HG02885 (cell line): ENCODE results near the gene TAF4.
A peak's percentile ranks its signal among the peaks of the same experiment; 100 is the strongest.
"Not testable (repeated sequence)": the region's sequence is repeated elsewhere in the genome, so short reads cannot be mapped to it uniquely, and the experiment has no call there.

Experiments
- ATAC-seq: cut with Tn5 transposase; IDR thresholded peaks from one replicate; pipeline ENCODE4 v1.9.1; 2021; ENCODE audit warnings: mild to moderate bottlenecking; ENCODE audit not compliant: unreplicated experiment, poor library complexity

Gene TAF4, protein sequence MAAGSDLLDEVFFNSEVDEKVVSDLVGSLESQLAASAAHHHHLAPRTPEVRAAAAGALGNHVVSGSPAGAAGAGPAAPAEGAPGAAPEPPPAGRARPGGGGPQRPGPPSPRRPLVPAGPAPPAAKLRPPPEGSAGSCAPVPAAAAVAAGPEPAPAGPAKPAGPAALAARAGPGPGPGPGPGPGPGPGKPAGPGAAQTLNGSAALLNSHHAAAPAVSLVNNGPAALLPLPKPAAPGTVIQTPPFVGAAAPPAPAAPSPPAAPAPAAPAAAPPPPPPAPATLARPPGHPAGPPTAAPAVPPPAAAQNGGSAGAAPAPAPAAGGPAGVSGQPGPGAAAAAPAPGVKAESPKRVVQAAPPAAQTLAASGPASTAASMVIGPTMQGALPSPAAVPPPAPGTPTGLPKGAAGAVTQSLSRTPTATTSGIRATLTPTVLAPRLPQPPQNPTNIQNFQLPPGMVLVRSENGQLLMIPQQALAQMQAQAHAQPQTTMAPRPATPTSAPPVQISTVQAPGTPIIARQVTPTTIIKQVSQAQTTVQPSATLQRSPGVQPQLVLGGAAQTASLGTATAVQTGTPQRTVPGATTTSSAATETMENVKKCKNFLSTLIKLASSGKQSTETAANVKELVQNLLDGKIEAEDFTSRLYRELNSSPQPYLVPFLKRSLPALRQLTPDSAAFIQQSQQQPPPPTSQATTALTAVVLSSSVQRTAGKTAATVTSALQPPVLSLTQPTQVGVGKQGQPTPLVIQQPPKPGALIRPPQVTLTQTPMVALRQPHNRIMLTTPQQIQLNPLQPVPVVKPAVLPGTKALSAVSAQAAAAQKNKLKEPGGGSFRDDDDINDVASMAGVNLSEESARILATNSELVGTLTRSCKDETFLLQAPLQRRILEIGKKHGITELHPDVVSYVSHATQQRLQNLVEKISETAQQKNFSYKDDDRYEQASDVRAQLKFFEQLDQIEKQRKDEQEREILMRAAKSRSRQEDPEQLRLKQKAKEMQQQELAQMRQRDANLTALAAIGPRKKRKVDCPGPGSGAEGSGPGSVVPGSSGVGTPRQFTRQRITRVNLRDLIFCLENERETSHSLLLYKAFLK

DNA sequence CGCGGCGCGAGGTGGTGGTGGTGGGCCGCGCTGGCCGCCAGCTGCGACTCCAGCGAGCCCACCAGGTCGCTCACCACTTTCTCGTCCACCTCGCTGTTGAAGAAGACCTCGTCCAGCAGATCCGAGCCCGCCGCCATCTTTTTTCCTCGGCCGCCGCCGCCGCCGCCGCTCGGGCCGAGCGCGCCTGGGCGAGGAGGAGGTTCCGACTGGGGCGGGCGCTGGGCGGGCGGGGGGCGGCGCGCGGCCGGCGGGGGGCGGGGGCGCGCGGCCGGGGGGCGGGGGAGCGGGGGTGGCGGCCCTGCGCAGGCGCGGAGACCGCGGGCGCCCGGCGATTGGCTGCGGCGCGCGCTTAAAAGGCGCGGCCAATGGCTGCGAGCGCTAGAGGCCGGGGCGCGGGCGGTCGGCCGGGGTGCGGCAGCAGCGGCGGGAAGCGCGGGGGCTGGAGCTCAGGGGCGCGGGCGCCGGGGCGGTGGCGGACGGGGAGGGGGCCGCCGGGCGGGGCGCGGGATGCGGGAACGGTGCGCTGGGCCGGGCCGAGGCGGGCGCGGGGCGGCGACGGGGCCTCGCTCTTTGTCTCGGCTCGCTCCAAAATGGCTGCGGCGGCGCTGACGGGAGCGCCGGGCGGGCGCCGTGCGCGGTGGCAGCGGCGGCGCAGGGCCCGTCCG, at the start of gene TAF4:
TSS of gene TAF4 (minus strand) at position 208 of the 665 bp plus-strand sequence. CDS start at position 137, 71 bp downstream.
- ATAC-seq, result peak; percentile 76

DNA sequence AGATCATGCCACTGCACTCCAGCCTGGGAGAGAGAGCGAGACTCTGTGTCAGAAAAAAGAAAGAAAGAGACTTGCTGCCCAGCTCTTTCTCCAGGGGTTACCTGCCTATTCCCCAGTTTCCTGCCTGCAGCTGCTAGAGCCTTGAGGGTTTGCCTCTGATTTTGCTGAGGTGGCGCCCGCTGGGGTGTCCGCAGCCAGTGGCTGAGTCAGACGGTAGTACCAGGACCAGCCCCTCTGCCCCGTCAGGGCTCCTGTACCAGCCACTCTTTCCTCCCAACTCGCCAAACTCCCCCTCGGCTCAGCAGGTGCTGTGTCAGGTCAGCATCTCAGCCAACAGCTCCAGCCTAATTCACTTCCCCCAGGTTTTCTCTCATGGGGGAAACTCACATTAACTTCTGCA, 49.2 kb upstream of the TAF4 start:
- no peak for ATAC-seq

DNA sequence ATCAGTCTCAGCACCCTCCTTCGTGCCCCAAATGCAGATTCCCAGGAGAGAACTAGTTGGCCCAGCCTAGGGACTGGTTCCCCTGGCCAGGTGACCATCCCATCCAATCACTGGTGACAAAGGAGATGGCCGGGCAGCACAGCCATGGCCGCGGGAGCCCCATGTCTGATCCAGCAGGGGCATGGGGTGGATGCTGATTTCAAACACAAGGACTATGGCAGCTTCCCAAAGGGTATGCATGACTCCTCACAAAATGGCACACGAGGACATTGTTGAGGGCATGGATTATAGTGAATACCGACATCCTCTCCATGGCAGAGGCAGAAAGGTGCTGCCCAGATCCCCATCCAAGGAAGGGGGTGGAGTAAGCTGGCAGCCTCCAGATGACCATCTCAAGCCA, 46.7 kb upstream of the TAF4 start:
- ATAC-seq, result no peak

DNA sequence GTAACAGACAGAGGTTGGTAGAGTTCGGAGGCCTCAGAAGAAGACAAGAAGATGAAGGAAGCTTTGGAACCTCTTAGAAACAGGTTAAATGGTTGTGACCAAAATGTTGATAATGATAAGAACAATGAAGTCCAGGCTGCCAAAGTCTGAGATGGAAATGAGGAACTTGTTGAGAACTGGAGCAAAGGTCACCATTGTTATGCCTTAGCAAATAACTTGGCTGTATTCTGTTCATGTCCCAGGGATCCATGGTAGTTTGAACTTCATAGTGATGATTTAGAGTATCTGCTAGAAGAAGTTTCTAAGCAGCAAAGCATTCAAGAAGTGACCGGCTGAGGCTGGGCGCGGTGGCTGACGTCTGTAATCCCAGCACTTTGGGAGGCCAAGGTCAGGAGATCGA, 45.5 kb upstream of the TAF4 start:
- ATAC-seq, result no peak

DNA sequence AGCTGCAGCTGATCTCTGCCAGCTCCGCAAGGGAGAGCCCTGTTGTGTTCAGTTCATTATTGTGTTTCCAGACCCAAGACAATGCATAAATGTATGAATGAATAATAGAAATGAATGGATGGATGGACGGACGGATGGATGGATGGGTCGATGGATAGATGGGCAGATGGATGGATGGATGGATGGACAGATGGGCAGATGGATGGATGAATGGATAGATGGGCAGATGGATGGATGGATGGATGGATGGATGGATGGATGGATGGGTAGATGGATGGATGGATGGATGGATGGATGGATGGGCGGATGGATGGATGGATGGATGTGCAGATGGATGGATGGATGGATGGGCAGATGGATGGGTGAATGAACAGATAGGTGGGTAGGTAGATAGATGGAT, 39.9 kb upstream of the TAF4 start:
- no peak for ATAC-seq

DNA sequence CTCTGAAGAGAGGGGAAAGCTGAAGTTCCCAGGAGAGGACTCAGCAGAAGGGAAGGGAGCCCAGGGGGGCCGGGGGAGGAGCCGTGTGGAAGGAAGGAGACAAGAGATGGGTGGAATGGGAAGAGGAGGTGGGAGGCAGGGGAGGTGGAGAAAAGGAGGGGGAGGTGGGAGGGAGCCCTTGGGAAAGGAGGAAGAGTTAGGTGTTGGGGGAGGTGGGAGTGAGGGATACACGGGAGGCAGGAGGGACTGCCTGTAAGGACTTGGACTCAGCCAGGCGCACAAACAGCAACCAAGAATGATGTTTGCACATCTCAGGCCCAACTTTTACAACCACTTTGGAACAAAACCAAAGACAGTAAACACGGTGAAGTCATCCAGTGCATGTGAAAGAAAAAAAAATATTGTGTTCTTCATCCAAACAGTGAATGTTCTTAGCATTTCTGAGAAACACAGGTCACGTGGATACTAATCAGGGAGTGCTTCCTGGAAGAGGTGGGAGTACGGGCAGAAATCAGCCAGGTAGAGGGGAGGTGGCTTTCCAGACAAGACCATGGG, 39.2 kb upstream of the TAF4 start:
- no peak for ATAC-seq

DNA sequence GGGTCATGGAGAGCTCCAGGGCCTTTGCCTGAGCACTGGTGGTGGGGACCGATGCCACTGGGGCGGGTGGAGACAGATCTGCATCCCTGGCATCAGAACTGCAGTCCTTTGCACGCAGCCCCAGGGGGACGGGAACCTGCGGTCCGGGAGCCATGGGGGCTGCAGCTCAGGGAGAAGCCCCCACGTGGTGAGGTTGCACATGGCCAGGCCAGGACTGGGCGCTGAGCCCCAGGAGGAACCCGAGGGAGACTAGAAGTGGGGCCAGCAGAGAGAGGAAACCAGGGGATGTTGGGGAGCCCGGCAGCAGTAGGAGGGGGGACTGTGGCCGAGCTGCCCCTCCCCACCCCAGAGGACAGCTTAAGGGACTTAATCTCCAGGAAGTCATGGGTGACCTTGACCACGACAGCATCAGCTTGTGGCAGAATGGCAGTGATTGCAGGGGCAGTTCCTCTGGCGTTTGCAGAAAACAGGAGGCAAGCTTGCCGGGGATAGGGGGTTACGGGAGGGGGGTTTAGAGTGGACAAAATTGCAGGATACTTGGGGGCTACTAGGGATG, 38.6 kb upstream of the TAF4 start:
- ATAC-seq, result no peak

DNA sequence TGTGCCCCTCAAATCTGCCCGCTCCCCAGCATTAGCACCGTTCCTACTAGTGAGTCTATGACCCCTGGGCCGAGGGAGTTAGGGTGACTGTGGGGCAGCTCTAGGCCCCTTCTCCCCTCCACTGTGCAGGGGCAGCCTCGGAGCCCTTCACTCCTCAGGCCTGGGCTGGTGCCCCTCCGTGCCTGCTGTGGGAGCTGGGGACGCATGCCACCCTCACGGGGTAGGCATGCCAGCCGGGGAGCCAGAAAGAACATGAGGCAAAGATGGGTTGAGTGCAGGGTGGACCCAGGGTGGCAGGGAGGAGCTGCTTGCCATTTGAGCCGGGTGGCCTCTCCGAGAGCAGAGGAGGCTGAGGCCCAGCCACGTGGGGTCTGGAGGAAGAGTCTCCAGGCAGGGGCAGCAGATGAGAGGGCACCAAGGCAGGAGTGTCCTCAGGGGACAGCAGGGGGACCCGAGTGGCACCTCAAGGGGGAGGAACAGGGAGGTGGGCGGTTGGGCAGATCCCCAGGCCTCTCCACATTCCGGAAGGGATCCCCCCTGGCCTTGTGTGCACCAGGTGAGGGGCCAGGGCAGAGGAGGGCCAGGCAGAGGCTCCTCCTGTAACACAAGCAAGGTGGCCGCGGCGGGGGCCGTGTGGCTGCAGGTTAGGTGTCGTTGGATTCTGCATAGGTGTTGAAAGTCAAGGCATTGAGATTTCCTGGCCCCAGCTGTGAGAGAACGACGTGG, 38.0 kb upstream of the TAF4 start:
- no peak for ATAC-seq

DNA sequence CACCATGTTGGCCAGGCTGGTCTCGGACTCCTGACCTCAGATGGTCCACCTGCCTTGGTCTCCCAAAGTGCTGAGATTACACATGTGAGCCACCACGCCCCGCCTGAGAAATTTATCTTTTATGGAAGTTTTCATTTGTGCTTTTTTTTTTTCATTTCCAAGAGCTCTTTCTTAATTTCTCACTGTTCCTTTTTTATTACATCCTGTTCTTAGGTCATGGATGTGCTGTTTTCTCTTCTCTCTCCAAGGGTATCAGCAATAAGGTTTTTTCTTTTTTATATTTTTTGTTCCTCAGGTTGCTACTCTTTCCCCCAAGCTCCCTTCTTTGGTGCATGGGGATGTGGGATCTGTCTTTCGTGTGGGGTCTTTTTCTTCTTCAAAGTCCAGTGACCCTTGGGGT, 35.4 kb upstream of the TAF4 start:
- no peak for ATAC-seq

DNA sequence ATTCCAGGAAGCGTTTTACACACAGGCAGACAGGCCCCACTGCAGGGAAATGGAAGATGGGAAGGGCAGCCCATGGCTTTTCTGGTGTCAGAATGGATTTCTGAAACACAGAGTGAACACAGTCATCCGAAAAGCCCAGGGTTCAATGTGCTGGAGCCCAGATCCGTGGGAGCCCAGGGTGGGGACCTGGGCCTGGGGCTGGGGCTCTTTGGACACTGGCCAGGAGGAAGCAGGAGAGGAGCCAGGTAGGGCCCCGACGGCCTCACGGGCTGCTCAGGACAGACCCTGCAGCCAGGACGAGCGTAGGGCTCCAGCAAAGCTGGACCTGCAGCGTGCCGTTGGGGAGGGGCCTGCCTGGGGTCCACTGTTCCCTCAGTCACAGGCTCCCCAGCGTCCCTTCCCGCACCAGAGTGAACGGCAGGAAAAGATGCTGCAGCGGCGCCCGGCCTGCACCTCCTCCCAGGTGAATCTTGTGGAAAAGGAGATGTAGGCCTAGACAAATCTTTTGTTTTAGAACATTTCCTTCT, 32.3 kb upstream of the TAF4 start:
- ATAC-seq, result no peak

DNA sequence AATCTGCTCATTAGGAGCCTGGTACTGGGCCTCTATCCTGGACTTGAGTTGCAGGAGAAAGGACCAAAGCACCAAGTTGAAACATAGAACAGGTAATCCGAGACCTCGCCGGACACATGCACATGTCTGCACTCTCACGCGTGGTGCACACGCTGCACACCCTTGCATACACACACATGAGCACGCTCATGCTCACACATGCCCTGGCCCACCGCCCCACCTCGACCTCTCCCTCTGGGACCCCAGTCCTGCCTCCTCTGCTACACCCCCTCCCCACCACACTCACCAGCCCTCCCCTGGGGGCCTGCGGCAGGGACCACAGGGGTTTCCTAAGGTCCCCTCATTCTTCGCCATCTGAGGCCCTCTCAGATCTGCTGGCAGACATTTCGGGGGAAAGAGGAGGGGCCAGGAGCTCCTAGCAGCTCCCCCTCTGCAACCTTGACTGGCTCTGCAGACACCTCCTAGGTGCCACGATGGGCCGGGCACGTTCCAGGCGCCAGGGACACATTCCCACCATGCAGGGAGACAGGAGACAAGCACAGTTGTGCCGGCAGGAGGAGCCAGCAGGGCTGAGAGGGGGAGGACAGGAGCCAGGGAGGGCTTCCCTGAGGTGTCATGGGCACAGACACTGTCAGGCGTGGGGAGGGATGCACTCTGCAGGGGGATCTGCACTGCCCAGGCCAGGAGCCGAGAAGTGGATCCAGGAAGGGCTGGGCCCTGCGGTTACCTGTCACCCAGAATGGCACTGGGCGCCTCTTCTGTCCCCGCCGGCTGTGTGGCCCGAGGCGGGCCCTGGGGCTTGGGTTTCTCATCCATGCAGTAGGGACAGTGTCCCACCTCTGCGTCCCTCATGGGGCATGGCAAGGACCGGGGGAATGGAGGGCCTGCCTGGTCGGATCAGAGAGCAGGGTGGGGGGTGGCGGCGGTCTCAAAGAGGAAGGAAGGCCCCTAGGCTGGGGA, 31.0 kb upstream of the TAF4 start:
- no peak for ATAC-seq

DNA sequence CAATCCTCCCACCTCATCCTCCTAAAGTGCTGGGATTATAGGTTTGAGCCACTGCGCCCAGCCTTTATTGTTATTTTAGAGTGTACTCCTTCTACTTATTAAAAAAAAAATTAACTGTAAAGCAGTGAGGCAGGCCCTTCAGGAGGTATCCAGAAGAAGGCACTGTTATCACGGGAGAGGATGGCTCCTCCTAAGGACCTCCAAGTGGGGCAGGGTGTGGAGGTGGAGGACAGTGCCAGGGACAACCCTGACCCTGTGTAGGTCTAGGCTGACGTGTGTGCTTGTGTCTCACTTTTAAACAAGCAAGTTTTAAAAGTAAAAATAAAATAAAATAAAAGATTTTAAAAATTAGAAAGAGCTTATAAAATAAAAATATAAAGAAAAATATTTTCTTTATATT, 23.7 kb upstream of the TAF4 start:
- ATAC-seq, result no peak

DNA sequence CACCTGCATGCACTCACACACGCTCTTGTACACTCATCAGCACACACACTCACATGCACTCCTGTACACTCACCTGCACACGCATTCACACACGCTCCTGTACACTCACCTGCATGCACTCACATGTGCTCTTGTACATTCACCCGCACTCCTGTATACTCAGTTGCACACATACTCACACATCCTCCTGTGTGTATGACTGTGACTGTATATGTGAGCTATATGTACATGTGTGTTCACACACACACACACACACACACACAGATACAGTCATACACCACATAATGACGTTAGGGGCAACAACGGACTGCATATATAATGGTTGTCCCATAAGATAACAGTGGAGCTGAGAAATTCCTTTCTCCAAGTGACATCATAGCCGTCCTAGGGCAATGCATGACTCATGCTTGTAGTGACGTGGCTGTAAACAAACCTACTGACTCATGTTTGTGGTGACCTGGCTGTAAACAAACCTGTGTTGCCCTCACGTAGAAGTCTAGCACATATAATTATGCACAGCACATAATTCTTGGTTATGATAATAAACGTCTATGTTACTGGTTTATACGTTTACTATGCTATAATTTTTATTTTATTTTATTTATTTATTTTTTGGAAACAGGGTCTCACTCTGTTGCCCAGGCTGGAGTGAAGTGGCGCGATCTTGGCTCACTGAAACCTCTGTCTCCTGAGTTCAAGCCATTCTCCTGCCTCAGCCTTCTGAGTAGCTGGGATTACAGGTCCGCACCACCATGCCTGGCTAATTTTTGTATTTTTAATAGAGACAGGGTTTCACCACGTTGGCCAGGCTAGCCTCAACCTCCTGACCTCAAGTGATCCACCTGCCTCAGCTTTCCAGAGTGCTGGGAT, 22.8 kb upstream of the TAF4 start:
- no peak for ATAC-seq

DNA sequence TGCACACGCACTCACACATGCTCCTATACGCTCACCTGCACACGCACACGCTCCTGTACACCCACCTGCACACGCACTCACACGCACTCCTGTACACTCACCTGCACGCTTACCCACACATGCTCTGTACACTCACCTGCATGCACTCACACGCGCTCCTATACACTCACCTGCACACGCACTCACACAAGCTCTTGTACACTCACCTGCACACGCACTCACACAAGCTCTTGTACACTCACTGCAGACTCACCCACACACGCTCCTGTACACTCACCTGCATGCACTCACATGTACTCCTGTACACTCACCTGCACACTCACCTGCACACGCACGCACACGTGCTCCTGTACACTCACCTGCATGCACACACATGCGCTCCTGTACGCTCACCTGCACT, 22.0 kb upstream of the TAF4 start:
- no peak for ATAC-seq

DNA sequence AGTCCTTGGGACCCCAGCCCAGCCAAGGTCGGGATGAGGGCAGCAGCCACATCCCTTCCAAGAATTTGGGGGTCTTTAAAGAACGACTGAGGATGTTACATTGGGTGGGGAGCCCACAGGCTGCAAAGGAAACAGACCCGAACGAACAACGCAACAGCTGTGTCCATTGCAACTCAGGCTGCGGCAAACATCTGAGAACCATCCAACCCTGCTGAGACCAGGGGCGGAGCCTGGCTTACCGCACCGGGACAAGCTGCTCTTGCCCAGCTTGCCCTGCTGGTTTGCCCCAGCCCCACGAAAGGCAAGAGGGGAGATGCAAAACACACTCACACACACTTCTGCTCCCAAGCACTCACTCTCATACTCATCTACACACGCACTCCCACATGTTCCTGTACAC, 21.5 kb upstream of the TAF4 start:
- ATAC-seq, result no peak

DNA sequence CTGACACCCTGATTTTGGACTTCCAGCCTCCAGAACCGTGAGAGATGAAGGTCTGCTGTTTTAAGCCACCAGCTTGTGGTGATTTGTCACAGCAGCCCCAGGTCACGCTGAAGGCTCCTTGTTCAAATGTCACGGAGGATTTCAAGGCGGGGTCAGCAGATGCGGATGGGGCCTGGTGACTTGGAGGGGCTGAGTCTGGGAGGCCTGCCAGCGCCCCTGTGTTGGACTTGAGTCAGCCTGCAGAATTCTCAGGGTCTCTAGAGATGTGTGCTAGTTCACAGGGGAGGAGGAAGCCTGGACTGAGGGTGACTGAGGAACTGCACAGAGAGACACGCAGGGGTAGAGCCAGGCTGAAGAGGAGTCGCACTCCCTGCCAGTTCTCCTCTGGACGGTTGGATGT, 19.5 kb upstream of the TAF4 start:
- no peak for ATAC-seq

DNA sequence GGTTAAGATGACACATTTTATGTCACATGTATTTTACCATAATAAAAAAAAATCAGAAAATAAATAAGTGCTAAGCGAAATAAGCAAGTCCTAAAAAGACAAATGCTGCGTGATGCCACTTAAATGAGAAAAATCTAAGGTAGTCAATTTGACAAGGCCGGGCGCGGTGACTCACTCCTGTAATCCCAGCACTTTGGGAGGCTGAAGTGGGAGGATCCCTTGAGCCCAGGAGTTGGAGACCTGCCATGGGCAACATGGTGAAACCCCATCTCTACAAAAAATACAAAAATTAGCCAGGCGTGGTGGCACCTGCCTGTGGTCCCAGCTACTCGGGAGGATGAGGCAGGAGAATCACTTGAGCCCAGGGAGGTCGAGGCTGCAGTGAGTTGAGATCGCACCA, 18.5 kb upstream of the TAF4 start:
- not testable (repeated sequence) for ATAC-seq
